LNCAP (cell line): Measurements from ENCODE around the gene CRPPA.

ENCODE experiments used
- TF ChIP-seq, protein P1 (sequence below): fragments of 450-650 bp; IDR thresholded peaks from 2 replicates; pipeline ENCODE4 v1.5.1; 2017; ENCODE audit warnings: mild to moderate bottlenecking

CRPPA gene

DNA sequence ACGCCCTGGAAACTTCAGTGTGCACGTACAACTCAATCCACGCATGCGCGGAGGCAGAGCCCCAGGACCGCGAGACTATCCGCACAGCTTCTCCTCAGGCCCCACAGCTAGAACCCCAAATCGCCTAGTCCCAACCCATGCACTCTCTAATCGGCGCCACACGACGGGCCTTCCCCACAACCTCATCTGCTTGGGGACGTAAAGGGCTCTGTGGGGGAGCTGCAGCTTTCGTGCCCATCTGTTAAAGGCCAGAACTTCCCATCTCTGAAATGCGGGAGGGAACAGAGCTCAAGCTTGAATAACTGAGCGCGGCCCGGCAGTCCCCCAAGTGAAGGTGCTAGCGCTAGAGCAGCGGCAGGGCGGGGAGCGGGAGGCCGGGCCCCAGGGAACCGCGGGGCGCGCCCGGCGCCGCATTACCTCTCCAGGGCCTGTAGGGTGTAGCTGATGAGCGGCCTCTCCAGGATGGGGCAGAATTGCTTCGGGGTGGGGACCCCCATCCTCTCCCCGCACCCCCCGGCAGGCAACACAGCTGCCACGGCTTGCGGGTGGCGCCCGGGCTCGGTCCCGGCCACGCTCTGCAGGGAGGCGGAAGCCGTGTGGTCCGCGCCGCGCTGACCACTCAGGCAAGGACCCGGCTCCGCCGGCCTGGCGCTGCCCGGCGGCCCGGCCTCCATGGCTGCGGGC lies 547 bp downstream of the CRPPA start:
- TF ChIP-seq, protein P1, sequence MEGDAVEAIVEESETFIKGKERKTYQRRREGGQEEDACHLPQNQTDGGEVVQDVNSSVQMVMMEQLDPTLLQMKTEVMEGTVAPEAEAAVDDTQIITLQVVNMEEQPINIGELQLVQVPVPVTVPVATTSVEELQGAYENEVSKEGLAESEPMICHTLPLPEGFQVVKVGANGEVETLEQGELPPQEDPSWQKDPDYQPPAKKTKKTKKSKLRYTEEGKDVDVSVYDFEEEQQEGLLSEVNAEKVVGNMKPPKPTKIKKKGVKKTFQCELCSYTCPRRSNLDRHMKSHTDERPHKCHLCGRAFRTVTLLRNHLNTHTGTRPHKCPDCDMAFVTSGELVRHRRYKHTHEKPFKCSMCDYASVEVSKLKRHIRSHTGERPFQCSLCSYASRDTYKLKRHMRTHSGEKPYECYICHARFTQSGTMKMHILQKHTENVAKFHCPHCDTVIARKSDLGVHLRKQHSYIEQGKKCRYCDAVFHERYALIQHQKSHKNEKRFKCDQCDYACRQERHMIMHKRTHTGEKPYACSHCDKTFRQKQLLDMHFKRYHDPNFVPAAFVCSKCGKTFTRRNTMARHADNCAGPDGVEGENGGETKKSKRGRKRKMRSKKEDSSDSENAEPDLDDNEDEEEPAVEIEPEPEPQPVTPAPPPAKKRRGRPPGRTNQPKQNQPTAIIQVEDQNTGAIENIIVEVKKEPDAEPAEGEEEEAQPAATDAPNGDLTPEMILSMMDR, result no peak

DNA sequence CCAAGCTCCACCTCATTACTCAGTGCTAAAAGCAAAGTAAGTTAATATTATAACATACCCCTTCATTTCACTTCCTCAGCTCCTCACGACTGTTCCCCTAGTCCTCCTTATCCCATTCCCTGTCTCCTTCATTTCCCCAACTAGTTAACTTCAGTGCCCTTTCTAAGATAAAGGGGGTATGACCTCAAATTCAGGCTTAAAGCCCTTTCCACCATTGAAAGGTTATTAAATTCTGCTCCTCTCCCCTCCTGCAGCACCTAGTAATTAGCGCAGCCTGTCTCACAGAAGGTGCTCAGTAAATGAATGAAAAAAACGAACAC lies 1.0 kb downstream of the CRPPA start:
- TF ChIP-seq, protein P1, result no peak

DNA sequence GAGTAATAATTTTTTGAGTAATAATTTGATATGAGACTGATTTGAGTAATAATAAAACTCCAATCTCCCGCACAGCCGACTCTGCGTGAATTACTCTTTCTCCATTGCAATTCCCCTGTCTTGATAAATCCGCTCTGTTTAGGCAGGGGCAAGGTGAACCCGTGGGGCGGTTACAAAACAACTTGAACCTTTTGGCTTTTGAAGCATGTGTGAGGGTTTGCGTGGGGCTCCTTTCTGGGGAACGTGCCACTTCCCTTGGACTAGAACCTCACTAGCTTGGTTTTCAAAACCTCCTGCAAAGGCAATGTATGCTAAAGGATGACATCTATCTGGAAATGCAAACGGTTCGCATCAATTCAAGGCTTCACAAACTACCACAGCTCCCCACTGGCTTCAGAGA lies 1.5 kb downstream of the CRPPA start:
- TF ChIP-seq, protein P1, result no peak

GRCh38 chr7:16419126-16419525 lies 2.2 kb downstream of the CRPPA start:
- TF ChIP-seq, protein P1, result no peak

DNA sequence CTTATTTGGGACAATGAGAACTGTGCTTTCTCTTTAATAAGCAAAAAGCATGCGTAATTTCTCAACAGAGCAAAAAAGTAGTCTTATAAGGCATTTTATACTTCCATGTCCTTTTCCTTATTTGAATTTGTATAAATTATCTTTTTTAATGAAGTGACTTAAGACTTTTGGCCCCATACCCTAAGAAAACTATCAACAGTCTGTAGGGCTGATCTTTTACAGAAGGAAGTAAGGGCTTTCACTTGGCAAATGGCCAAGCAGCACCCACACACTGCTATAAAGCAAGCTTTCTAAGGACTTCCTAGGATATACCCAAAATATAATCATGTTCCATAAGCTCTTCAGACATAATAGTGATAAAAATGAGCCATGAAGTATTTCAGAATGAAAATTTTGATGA lies 3.4 kb downstream of the CRPPA start:
- TF ChIP-seq, protein P1, result no peak

DNA sequence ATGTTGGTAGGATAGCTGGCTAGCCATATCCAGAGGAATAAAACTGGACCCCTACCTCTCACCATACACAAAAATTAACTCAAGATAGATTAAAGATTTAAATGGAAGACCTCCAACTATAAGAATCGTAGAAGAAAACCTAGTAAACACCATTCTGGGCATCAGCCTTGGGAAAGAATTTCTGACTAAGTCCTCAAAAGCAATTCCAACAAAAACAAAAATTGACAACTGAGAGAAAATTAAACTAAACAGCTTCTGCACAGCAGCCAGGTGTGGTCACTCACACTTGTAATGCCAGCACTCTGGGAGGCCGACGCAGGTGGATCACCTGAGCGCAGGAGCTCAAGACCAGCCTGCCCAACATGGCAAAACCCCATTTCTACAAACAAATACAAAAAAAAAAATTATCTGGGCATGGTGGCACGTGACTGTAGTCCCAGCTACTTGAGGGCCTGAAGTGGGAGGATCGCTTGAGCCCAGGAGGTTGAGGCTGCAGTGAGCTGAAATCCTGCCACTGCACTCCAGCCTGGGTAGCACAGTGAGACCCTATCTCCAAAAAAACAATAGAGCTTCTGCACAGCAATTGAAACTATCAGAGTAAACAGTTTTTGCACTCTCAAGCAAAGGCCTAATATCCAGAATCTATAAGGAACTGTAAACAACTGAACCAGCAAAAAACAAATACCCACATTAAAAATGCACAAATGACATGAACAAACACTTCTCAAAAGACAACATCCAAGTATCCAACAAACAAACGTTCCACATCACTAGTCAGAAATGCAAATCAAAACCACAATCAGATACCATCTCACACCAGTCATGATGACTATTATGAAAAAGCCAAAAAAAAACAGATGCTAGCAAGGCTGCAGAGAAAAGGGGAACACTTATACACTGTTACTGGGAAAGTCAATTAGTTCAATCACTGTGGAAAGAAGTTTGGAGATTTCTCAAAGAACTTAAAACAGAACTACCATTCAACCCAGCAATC lies 4.8 kb downstream of the CRPPA start:
- TF ChIP-seq, protein P1, result no peak

DNA sequence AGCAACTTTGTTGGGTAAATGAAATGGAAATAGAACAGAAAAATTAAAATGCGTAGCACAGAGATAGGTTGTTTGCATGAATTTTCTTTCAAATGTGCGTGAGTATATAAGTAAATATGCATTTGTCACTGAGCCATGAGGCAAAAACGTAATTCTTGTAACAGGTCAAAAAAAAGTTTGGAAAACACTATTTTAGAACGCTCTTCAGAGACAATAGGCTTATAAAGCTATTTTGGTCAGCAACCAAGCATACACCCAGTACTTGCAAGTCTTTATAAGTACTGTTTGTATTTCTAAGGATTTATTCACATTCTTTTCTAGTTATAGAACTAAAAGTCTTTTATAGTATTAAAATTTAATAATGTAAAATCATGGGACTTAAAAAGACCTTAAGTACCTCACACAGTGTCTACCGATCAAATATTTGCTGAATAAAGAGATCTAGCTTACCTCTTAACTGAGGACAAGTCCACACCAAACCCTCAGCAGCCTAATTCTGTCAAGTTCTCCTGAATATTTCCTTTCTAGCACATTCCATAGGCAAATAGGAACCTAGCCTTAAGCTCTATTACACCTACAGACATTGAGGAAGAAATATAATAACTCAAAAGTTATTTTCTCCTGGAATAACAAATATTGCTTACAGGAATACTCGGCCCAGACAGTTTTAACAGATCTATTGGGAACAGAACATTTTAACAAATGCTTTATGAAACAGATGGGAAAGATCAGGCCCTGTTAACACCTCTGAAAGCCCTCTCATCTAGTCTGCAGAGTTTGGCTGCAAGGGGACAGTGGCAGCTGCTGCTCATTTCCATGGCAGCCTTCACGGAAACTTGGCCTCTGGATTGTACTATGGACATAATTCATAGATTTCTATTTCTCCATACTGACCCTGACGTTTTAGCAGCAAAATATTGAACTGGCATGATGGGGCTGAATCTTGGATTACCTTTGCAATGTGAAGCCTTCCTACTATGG lies 8.8 kb downstream of the CRPPA start:
- TF ChIP-seq, protein P1, result no peak
